ENCODE data around the gene ACSM3. TPM values are rescaled to one million over a fixed set of nuclear protein-coding genes. Genes with fewer than 3 reads are reported as not detected.

ACSM3 gene
- polyA plus RNA-seq, 2 of the 4 experiments (the other 2 are of a cell fraction): 2.9 to 15.7 TPM

- CTCF ChIA-PET: interaction anchor here (1.4 to 1.5 kb wide), 2 partner anchors 11 to 108 kb away, joined by 3 to 6 read pairs; no protein-coding TSS in a partner anchor
- FAIRE-seq (no peak), DNase-seq (ENCODE audit: low read depth in 1 of 2, low spot score in 1 of 2) (peak; percentile 96), ATAC-seq (peak; percentile 97)
- 45% methylated on average over 4 of the region's 42 CpGs for WGBS (ENCODE audit: missing lambda C conversion rate)
- Histone ChIP-seq H3K9me3 (no peaks in the 10 kb centered on the region), H3K27ac (peak within 1 kb of the TSS; percentile 95 to 96), H3K4me2 (peak within 1 kb of the TSS; percentile 85), H3K4me3 (peak within 1 kb of the TSS; percentile 89), H3K4me1 (peaks cover 6% of the 10 kb centered on the region)
- TF ChIP-seq BCL3 (IDR thresholded peaks at IDR 0.05) (peak; percentile 32; the same call in 1 of the 3 replicates), POLR2A (IDR thresholded peaks at IDR 0.05; ENCODE audit: low read length) (peak; percentile 75), PHF8 (IDR thresholded peaks at IDR 0.05; ENCODE audit: borderline replicate concordance, low read depth) (peak; percentile 93), FOSB (CRISPR knock-in tag; IDR thresholded peaks at IDR 0.05) (no peak), NR3C1 (IDR thresholded peaks at IDR 0.05) (no peak), MYC (IDR thresholded peaks at IDR 0.05; ENCODE audit: borderline replicate concordance, low read length) (peak; percentile 42; the same call in 1 of the 2 replicates), HOXA7 (CRISPR knock-in tag; IDR thresholded peaks at IDR 0.05) (no peak), FOSL2 (IDR thresholded peaks at IDR 0.05) (no peak), FOSL2 (CRISPR knock-in tag; IDR thresholded peaks at IDR 0.05) (0 out of 2 replicates have a peak, but pooled peaks have one; percentile 12), MAX (IDR thresholded peaks at IDR 0.05) (peak; percentile 75), CEBPB (IDR thresholded peaks at IDR 0.05) (no peak), KDM5A (IDR thresholded peaks at IDR 0.05) (peak; percentile 93), ZSCAN20 (CRISPR knock-in tag; IDR thresholded peaks at IDR 0.05) (no peak), HDAC2 (IDR thresholded peaks at IDR 0.05) (0 out of 2 replicates have a peak, but pooled peaks have one; percentile 25), RAD21 (conservative IDR thresholded peaks at IDR 0.05 in 1 of 2, IDR thresholded peaks at IDR 0.05 in 1 of 2) (no peak), JUN (IDR thresholded peaks at IDR 0.05) (peak; percentile 59 to 87; a peak in 3 of 5 replicates)
- POLR2A ChIA-PET: interaction anchor here (0.6 to 1.7 kb wide), 3 partner anchors 13 to 59 kb away, joined by 4 to 6 read pairs (median 5); partner anchors contain the start of gene ACSM3
These were observed 22.1 kb upstream of the ACSM3 start, which contains the start of gene THUMPD1 for GRCh38 chr16:20741554-20742285. TSS of gene THUMPD1 (minus strand) at chr16:20741818. CDS start at chr16:20741739, 79 bp downstream.

GRCh38 chr16:20743591-20743990 is 20.2 kb upstream of the ACSM3 start:
- no peak overlapping the region for H3K4me3 ChIP-seq
- FAIRE-seq (no peak), DNase-seq (ENCODE audit: low read depth in 1 of 2, low spot score in 1 of 2) (no peak), ATAC-seq (no peak)
- ChIA-PET POLR2A (no interaction called here), CTCF (no interaction called here)
- peaks cover 6% of the 10 kb centered on the region for H3K4me1 ChIP-seq
- no peak for TF ChIP-seq NR3C1 (IDR thresholded peaks at IDR 0.05)
- TF ChIP-seq TP53 (CRISPR knock-in tag; IDR thresholded peaks at IDR 0.05): no peak
- no peak for TF ChIP-seq EHMT2 (IDR thresholded peaks at IDR 0.05; ENCODE audit: low read depth)
- no peak for TF ChIP-seq SREBF2 (IDR thresholded peaks at IDR 0.05)
- no peak for TF ChIP-seq BHLHE40 (IDR thresholded peaks at IDR 0.05; ENCODE audit: low read depth, low read length)
- no peak for TF ChIP-seq POLR2AphosphoS2 (conservative IDR thresholded peaks at IDR 0.05; ENCODE audit: low read length)
- no peak for TF ChIP-seq CBX8 (IDR thresholded peaks at IDR 0.05)
- no peak for TF ChIP-seq NPAS2 (CRISPR knock-in tag; IDR thresholded peaks at IDR 0.05; ENCODE audit: borderline replicate concordance)
- no peak for TF ChIP-seq HOXA7 (CRISPR knock-in tag; IDR thresholded peaks at IDR 0.05)
- H3K27ac ChIP-seq: no peak overlapping the region
- no peak overlapping the region for H3K4me2 ChIP-seq
- peaks cover 11% of the 10 kb centered on the region for H3K9me3 ChIP-seq

- no peak for TF ChIP-seq HOXB13 (CRISPR knock-in tag; IDR thresholded peaks at IDR 0.05; ENCODE audit: low read depth)
- no peak for TF ChIP-seq ATOH8 (CRISPR knock-in tag; IDR thresholded peaks at IDR 0.05; ENCODE audit: low read depth)
- no peak for TF ChIP-seq RARB (CRISPR knock-in tag; IDR thresholded peaks at IDR 0.05)
- no peak for TF ChIP-seq CHD4 (IDR thresholded peaks at IDR 0.05; ENCODE audit: borderline replicate concordance)
- no peak for TF ChIP-seq POLR2A (IDR thresholded peaks at IDR 0.05; ENCODE audit: low read length)
- TF ChIP-seq NR3C1 (IDR thresholded peaks at IDR 0.05): no peak
- no peak for TF ChIP-seq ZNF302 (CRISPR knock-in tag; IDR thresholded peaks at IDR 0.05)
- no peak for TF ChIP-seq RAD21 (conservative IDR thresholded peaks at IDR 0.05 in 1 of 2, IDR thresholded peaks at IDR 0.05 in 1 of 2)
- TF ChIP-seq SREBF2 (IDR thresholded peaks at IDR 0.05): no peak
- TF ChIP-seq MAX (IDR thresholded peaks at IDR 0.05): no peak
- TF ChIP-seq RNF2 (IDR thresholded peaks at IDR 0.05; ENCODE audit: borderline replicate concordance, low read depth): no peak
- TF ChIP-seq EP300 (IDR thresholded peaks at IDR 0.05): no peak
- TF ChIP-seq RCOR1 (IDR thresholded peaks at IDR 0.05; ENCODE audit: low read depth, low read length): no peak
- no peak for TF ChIP-seq HDAC2 (IDR thresholded peaks at IDR 0.05)
- TF ChIP-seq KDM1A (IDR thresholded peaks at IDR 0.05; ENCODE audit: low read depth): no peak
- TF ChIP-seq EHMT2 (IDR thresholded peaks at IDR 0.05; ENCODE audit: low read depth): no peak
- Histone ChIP-seq H3K9me3 (peaks cover 11% of the 10 kb centered on the region), H3K4me3 (no peak overlapping the region), H3K4me2 (no peak overlapping the region), H3K27ac (no peak overlapping the region), H3K4me1 (peaks cover 4% of the 10 kb centered on the region)
- FAIRE-seq (no peak), DNase-seq (ENCODE audit: low read depth in 1 of 2, low spot score in 1 of 2) (no peak), ATAC-seq (no peak)
- POLR2A ChIA-PET: no interaction called here
- CTCF ChIA-PET: no interaction called here
- WGBS (ENCODE audit: missing lambda C conversion rate): 78% methylated on average over 7 of the region's 7 CpGs
These were observed 18.8 kb upstream of the ACSM3 start for GRCh38 chr16:20744922-20745440.

Measured in A549 (cell line).